Liver (tissue), 9 donors: ENCODE measurements around the gene IL1RAPL1. TPM values are rescaled to one million over a fixed set of nuclear protein-coding genes. Genes with fewer than 3 reads are reported as not detected.

Experiments used
- DNase-seq: peaks from one replicate; pipeline ENCODE4 v3.0.0-alpha.2; 2017; ENCODE audit warnings: low spot score
- H3K27ac ChIP-seq, 2 donors: one replicate each; pipeline ENCODE4 v1.7.0; 2013; ENCODE audit warnings: inconsistent platforms in 2 of 2, low read length in 2 of 2, control low read depth in 1 of 2, low read depth in 1 of 2, mild to moderate bottlenecking in 1 of 2
- H3K27me3 ChIP-seq, 4 donors: one replicate each; pipeline versions ENCODE4 v1.6.1 to v1.7.0; 2013; ENCODE audit warnings: low read length in 3 of 4, inconsistent platforms in 1 of 4, mild to moderate bottlenecking in 1 of 4, moderate library complexity in 1 of 4; ENCODE audit not compliant: control insufficient read depth in 4 of 4, insufficient read depth in 4 of 4
- H3K36me3 ChIP-seq, 4 donors: one replicate each; pipeline versions ENCODE4 v1.6.1 to v1.7.0; 2013; ENCODE audit warnings: low read length in 3 of 4, mild to moderate bottlenecking in 3 of 4, low read depth in 1 of 4, moderate library complexity in 1 of 4; ENCODE audit not compliant: control insufficient read depth in 4 of 4, insufficient read depth in 3 of 4
- H3K4me1 ChIP-seq, 4 donors: one replicate each; pipeline versions ENCODE4 v1.6.1 to v1.7.0; 2013; ENCODE audit warnings: low read length in 3 of 4, mild to moderate bottlenecking in 3 of 4, moderate library complexity in 1 of 4; ENCODE audit not compliant: control insufficient read depth in 4 of 4, insufficient read depth in 4 of 4
- H3K4me3 ChIP-seq, 3 donors: one replicate each; pipeline versions ENCODE4 v1.6.1 to v1.7.0; 2013; ENCODE audit warnings: low read length in 3 of 3, control low read depth in 1 of 3, low read depth in 1 of 3, mild to moderate bottlenecking in 1 of 3
- H3K9ac ChIP-seq, 2 donors: one replicate each; pipeline ENCODE4 v1.7.0; 2013; ENCODE audit warnings: low read length in 2 of 2, mild to moderate bottlenecking in 2 of 2, moderate library complexity in 2 of 2, control low read depth in 1 of 2, low read depth in 1 of 2
- H3K9me3 ChIP-seq, 4 donors: one replicate each; pipeline versions ENCODE4 v1.6.1 to v1.7.0; 2013; ENCODE audit warnings: low read length in 3 of 4; ENCODE audit not compliant: control insufficient read depth in 4 of 4
- CTCF ChIP-seq: fragments of 150-350 bp; IDR thresholded peaks from 2 replicates; pipeline ENCODE4 v1.5.1; 2017; ENCODE audit warnings: improper control_type of control experiment, low read depth, low read length; ENCODE audit not compliant: missing input control
- HNF4A ChIP-seq, 2 donors: conservative IDR thresholded peaks; 2 replicates each; pipeline ENCODE4 v1.6.1; 2016; ENCODE audit warnings: antibody characterized with exemption in 2 of 2, mild to moderate bottlenecking in 2 of 2
- HNF4G ChIP-seq: IDR thresholded peaks from 2 replicates; pipeline ENCODE4 v1.6.1; 2016; ENCODE audit warnings: antibody characterized with exemption
- JUND ChIP-seq, 2 donors: IDR thresholded peaks; 2 replicates each; pipeline ENCODE4 v1.6.1; 2016; ENCODE audit warnings: antibody characterized with exemption in 2 of 2
- NR2F2 ChIP-seq: IDR thresholded peaks from 2 replicates; pipeline ENCODE4 v1.6.1; 2016; ENCODE audit warnings: antibody characterized with exemption
- RXRA ChIP-seq, 2 donors: IDR thresholded peaks; 2 replicates each; pipeline ENCODE4 v1.6.1; 2017 to 2018; ENCODE audit warnings: antibody characterized with exemption in 2 of 2, mild to moderate bottlenecking in 1 of 2
- SP1 ChIP-seq: IDR thresholded peaks from 2 replicates; pipeline ENCODE4 v1.6.1; 2018; ENCODE audit warnings: antibody characterized with exemption, mild to moderate bottlenecking
- TAF1 ChIP-seq: conservative IDR thresholded peaks from 2 replicates; pipeline ENCODE4 v1.6.1; 2016; ENCODE audit warnings: antibody characterized with exemption, mild to moderate bottlenecking
- ZBTB33 ChIP-seq: IDR thresholded peaks from 2 replicates; pipeline ENCODE4 v1.6.1; 2016; ENCODE audit warnings: antibody characterized with exemption
- WGBS: extraction: QIAGEN DNeasy Blood & Tissue Kit; methylation state at CpG from one replicate; pipeline ENCODE4 v1.1.7; 2013; 5-methylcytosine and 5-hydroxymethylcytosine counted together
- polyA plus RNA-seq, 2 donors: library from polyadenylated mRNA; stranded (reverse) in 1 of 2; unstranded in 1 of 2; fragments of 200-250 nt in 1 of 2; fragments of >200 nt in 1 of 2; fragmentation: Nextera tagmentation in 1 of 2; extraction: Ambion mirVana in 1 of 2; gene quantifications; one replicate each; pipeline versions ENCODE4 v1.2.1 to v1.2.3, GENCODE V29; 2013 to 2015
- total RNA-seq, 2 donors: library from RNA; depleted of rRNA; stranded (reverse); fragments of >200 nt; gene quantifications; one replicate each; pipeline ENCODE4 v1.2.3, GENCODE V29; 2014
- donor health status: healthy.
- donor health status: healthy.
- donor health status: healthy.
- donor health status: healthy.
- donor health status: healthy.

The IL1RAPL1 gene
- total and polyA plus RNA-seq, 4 donors: 0.08 to 0.33 TPM; not detected in 2

GRCh38 chrX:28946846-28947245, 359.6 kb downstream of the IL1RAPL1 start (continued):
- TF ChIP-seq RXRA (IDR thresholded peaks at IDR 0.05): no peak
- no peak for TF ChIP-seq SP1
- TF ChIP-seq TAF1: no peak
- no peak for TF ChIP-seq HNF4G
- TF ChIP-seq NR2F2: no peak
- no peak for TF ChIP-seq CTCF

DNA sequence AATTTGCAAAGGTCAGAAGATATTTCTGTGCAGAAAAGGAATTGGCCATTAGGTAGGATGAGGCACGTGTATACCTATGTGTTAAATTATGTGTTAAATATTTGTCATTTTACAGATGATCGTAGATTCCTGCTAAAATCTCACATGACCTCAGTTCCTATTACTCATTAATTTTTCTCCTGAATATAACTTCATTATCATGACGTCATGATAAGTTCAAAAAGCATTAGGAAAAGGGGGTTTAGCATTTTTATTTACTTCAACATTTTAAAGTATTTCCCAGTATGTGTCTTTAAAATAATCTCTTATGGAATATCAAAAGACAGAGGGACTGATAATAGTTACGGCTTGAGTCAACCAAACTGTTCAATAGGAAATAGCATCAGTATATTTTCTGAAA, 372.8 kb downstream of the IL1RAPL1 start:
- Histone ChIP-seq H3K27ac (no peak overlapping the region), H3K9me3 (no peaks in the 10 kb centered on the region), H3K9ac (no peak overlapping the region), H3K4me1 (no peaks in the 10 kb centered on the region), H3K4me3 (no peak overlapping the region), H3K36me3 (no peaks in the 10 kb centered on the region), H3K27me3 (no peaks in the 10 kb centered on the region)
- TF ChIP-seq CTCF (no peak), HNF4A (conservative IDR thresholded peaks at IDR 0.05) (no peak)
- WGBS: 76% methylated on average over 4 of the region's 4 CpGs
- no peak for DNase-seq

DNA sequence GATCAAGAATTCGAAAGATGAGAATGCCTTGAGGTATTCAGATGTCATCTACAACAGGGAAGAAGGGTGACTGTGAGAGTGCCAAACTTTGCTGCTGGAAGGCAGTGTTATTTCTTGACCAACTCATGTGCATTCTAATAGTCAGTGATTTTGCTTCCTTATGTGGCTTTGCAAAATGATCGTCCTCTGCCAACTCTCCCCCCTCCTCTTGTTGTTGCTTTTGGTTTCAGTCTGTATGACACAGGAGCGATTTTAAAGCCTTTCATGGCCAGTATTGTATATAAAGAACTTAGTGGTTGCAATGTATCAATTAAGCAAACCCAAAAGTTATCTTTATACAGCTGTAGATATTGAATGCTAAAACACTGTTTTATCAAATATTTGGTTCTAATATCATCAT, 379.1 kb downstream of the IL1RAPL1 start:
- Histone ChIP-seq H3K36me3 (no peaks in the 10 kb centered on the region), H3K27me3 (no peaks in the 10 kb centered on the region), H3K9me3 (no peaks in the 10 kb centered on the region), H3K9ac (no peak overlapping the region), H3K4me1 (no peaks in the 10 kb centered on the region), H3K4me3 (no peak overlapping the region), H3K27ac (no peak overlapping the region)
- TF ChIP-seq HNF4A (conservative IDR thresholded peaks at IDR 0.05): no peak
- TF ChIP-seq JUND (IDR thresholded peaks at IDR 0.05): no peak
- no peak for TF ChIP-seq SP1
- TF ChIP-seq TAF1: no peak
- DNase-seq: no peak
- 66% methylated on average over 3 of the region's 3 CpGs for whole genome bisulfite sequencing

GRCh38 chrX:28969126-28969525, 381.9 kb downstream of the IL1RAPL1 start:
- no peak for DNase-seq
- TF ChIP-seq SP1 (no peak), ZBTB33 (no peak), HNF4A (conservative IDR thresholded peaks at IDR 0.05) (no peak)
- Histone ChIP-seq H3K27me3 (peaks cover 0 to 2% (median 0%) of the 10 kb centered on the region in 4 donors), H3K9me3 (no peaks in the 10 kb centered on the region), H3K4me1 (no peaks in the 10 kb centered on the region), H3K9ac (no peak overlapping the region), H3K4me3 (no peak overlapping the region), H3K27ac (no peak overlapping the region), H3K36me3 (no peaks in the 10 kb centered on the region)
